Measurements from ENCODE around the gene TTLL11.

TTLL11 gene

GRCh38 chr9:122050167-122050566, 42.9 kb downstream of the TTLL11 start:
- DNase-seq (ENCODE audit: low read depth): no peak

- no peak for DNase-seq (ENCODE audit: low read depth)
Observed at GRCh38 chr9:122042056-122042455, 51.1 kb downstream of the TTLL11 start.

- no peak for DNase-seq (ENCODE audit: low read depth)
Observed at GRCh38 chr9:122040561-122041242, 52.4 kb downstream of the TTLL11 start.

- no peak for DNase-seq (ENCODE audit: low read depth)
Observed at GRCh38 chr9:122039234-122039633, 53.9 kb downstream of the TTLL11 start.

- DNase-seq (ENCODE audit: low read depth): no peak
Observed at GRCh38 chr9:122036988-122037387, 56.1 kb downstream of the TTLL11 start.

GRCh38 chr9:122036408-122036807, 56.7 kb downstream of the TTLL11 start:
- no peak for DNase-seq (ENCODE audit: low read depth)

GRCh38 chr9:122033775-122034373, 59.2 kb downstream of the TTLL11 start:
- no peak for DNase-seq (ENCODE audit: low read depth)

GRCh38 chr9:122032346-122032745, 60.8 kb downstream of the TTLL11 start:
- no peak for DNase-seq (ENCODE audit: low read depth)

- DNase-seq (ENCODE audit: low read depth): no peak
Observed at GRCh38 chr9:122031776-122032175, 61.3 kb downstream of the TTLL11 start.

GRCh38 chr9:122031157-122031556, 62.0 kb downstream of the TTLL11 start:
- DNase-seq (ENCODE audit: low read depth): no peak

- no peak for DNase-seq (ENCODE audit: low read depth)
Observed at GRCh38 chr9:122030357-122030756, 62.8 kb downstream of the TTLL11 start.

GRCh38 chr9:122029898-122030297, 63.2 kb downstream of the TTLL11 start:
- no peak for DNase-seq (ENCODE audit: low read depth)

- DNase-seq (ENCODE audit: low read depth): no peak
Observed at GRCh38 chr9:122028089-122028488, 65.0 kb downstream of the TTLL11 start.

GRCh38 chr9:122020398-122020797, 72.7 kb downstream of the TTLL11 start:
- no peak for DNase-seq (ENCODE audit: low read depth)

- DNase-seq (ENCODE audit: low read depth): no peak
Observed at GRCh38 chr9:122016744-122017143, 76.4 kb downstream of the TTLL11 start.

GRCh38 chr9:122016309-122016708, 76.8 kb downstream of the TTLL11 start:
- DNase-seq (ENCODE audit: low read depth): no peak

- no peak for DNase-seq (ENCODE audit: low read depth)
Observed at GRCh38 chr9:122015170-122015821, 77.8 kb downstream of the TTLL11 start.

GRCh38 chr9:122011818-122012498, 81.2 kb downstream of the TTLL11 start:
- DNase-seq (ENCODE audit: low read depth): no peak

GRCh38 chr9:122008559-122008958, 84.5 kb downstream of the TTLL11 start:
- no peak for DNase-seq (ENCODE audit: low read depth)

GRCh38 chr9:122007837-122008236, 85.3 kb downstream of the TTLL11 start:
- DNase-seq (ENCODE audit: low read depth): no peak

- DNase-seq (ENCODE audit: low read depth): no peak
Observed at GRCh38 chr9:122005597-122005996, 87.5 kb downstream of the TTLL11 start.

GRCh38 chr9:122004589-122004988, 88.5 kb downstream of the TTLL11 start:
- no peak for DNase-seq (ENCODE audit: low read depth)
